Hepatocyte (in vitro differentiated cells): ENCODE results near the gene SLIT2.

ENCODE experiments used
- EZH2 ChIP-seq: fragments of 200-600 bp; sonication (generic); IDR thresholded peaks from 2 replicates; pipeline ENCODE4 v1.6.1; 2016; ENCODE audit warnings: antibody characterized with exemption, mild to moderate bottlenecking, borderline replicate concordance
- EZH2phosphoT487 ChIP-seq: fragments of 200-600 bp; sonication (generic); IDR thresholded peaks from one replicate; pipeline ENCODE4 v1.6.1; 2018; ENCODE audit warnings: antibody characterized with exemption, mild to moderate bottlenecking, low read depth, moderate library complexity; ENCODE audit not compliant: unreplicated experiment, severe bottlenecking
- TF ChIP-seq, protein P1 (sequence below): fragments of 200-600 bp; sonication (generic); IDR thresholded peaks from 2 replicates; pipeline ENCODE4 v1.5.1; 2016; ENCODE audit warnings: antibody characterized with exemption, mild to moderate bottlenecking; ENCODE audit not compliant: poor library complexity

DNA sequence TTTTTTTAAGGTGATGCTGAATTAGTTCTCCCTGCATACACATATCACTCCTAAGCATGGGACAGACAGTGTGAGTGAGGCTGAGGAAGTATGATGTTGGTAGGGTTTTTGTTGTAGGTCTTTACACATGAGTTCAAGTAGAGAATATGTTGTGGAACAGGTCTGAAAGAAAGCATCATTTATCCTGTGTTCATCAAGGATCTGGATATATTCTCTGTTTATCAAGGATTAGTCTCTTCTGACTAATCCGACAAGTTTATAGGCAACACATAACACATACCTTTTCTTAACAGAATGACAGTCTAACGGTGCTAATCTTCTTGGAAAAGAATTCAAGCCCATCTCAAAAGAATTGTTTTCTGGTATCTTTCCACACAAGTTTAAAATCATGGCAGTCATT is 10.5 kb downstream of the SLIT2 start:
- TF ChIP-seq, protein P1, sequence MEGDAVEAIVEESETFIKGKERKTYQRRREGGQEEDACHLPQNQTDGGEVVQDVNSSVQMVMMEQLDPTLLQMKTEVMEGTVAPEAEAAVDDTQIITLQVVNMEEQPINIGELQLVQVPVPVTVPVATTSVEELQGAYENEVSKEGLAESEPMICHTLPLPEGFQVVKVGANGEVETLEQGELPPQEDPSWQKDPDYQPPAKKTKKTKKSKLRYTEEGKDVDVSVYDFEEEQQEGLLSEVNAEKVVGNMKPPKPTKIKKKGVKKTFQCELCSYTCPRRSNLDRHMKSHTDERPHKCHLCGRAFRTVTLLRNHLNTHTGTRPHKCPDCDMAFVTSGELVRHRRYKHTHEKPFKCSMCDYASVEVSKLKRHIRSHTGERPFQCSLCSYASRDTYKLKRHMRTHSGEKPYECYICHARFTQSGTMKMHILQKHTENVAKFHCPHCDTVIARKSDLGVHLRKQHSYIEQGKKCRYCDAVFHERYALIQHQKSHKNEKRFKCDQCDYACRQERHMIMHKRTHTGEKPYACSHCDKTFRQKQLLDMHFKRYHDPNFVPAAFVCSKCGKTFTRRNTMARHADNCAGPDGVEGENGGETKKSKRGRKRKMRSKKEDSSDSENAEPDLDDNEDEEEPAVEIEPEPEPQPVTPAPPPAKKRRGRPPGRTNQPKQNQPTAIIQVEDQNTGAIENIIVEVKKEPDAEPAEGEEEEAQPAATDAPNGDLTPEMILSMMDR, result no peak
- TF ChIP-seq EZH2, result no peak
- no peak for TF ChIP-seq EZH2phosphoT487
